ENCODE data around the gene RIIAD1. TPM values are rescaled to one million over a fixed set of nuclear protein-coding genes. Genes with fewer than 3 reads are reported as not detected.
A peak's percentile ranks its signal among the peaks of the same experiment; 100 is the strongest.

Gene RIIAD1
- total RNA-seq, 2 experiments from 2014 or later, result not detected

GRCh38 chr1:151702936-151703335 lies 18.4 kb upstream of the RIIAD1 start:
- POLR2A ChIA-PET, result no interaction called here
- H3K36me3 Mint-ChIP-seq (ENCODE audit: low read depth), result peaks cover 3% of the 10 kb centered on the region
- H3K9me3 Mint-ChIP-seq (ENCODE audit: insufficient read depth), result no peaks in the 10 kb centered on the region
- ATAC-seq, result no peak
- no peak for DNase-seq
- peaks cover 9% of the 10 kb centered on the region for H3K4me1 Mint-ChIP-seq (ENCODE audit: low read depth)
- H3K27me3 Mint-ChIP-seq (ENCODE audit: low read depth), result no peaks in the 10 kb centered on the region
- CTCF ChIA-PET, result no interaction called here
- H3K27ac Mint-ChIP-seq, result no peak overlapping the region
- no peak overlapping the region for H3K4me3 Mint-ChIP-seq

GRCh38 chr1:151703813-151704212 lies 17.5 kb upstream of the RIIAD1 start:
- Mint-ChIP-seq H3K4me1 (ENCODE audit: low read depth) (peaks cover 9% of the 10 kb centered on the region), H3K4me3 (no peak overlapping the region), H3K36me3 (ENCODE audit: low read depth) (peaks cover 3% of the 10 kb centered on the region), H3K9me3 (ENCODE audit: insufficient read depth) (no peaks in the 10 kb centered on the region), H3K27me3 (ENCODE audit: low read depth) (no peaks in the 10 kb centered on the region), H3K27ac (no peak overlapping the region)
- ATAC-seq (no peak), DNase-seq (no peak)
- ChIA-PET CTCF (no interaction called here), POLR2A (no interaction called here)

- DNase-seq, result no peak
- Mint-ChIP-seq H3K27me3 (ENCODE audit: low read depth) (no peaks in the 10 kb centered on the region), H3K4me3 (no peak overlapping the region), H3K27ac (no peak overlapping the region), H3K4me1 (ENCODE audit: low read depth) (peaks cover 9% of the 10 kb centered on the region), H3K9me3 (ENCODE audit: insufficient read depth) (no peaks in the 10 kb centered on the region), H3K36me3 (ENCODE audit: low read depth) (peaks cover 2% of the 10 kb centered on the region)
- POLR2A ChIA-PET, result no interaction called here
- ATAC-seq, result no peak
- CTCF ChIA-PET, result no interaction called here
Observed at GRCh38 chr1:151704246-151704645, 17.1 kb upstream of the RIIAD1 start.

- Mint-ChIP-seq H3K4me3 (no peak overlapping the region), H3K27me3 (ENCODE audit: low read depth) (no peaks in the 10 kb centered on the region), H3K36me3 (ENCODE audit: low read depth) (no peaks in the 10 kb centered on the region), H3K4me1 (ENCODE audit: low read depth) (peaks cover 9% of the 10 kb centered on the region), H3K27ac (no peak overlapping the region), H3K9me3 (ENCODE audit: insufficient read depth) (no peaks in the 10 kb centered on the region)
- ATAC-seq, result no peak
- POLR2A ChIA-PET, result no interaction called here
- CTCF ChIA-PET, result no interaction called here
- no peak for DNase-seq
Observed at GRCh38 chr1:151705146-151705545, 16.2 kb upstream of the RIIAD1 start.

- DNase-seq (no peak), ATAC-seq (no peak)
- CTCF ChIA-PET, result no interaction called here
- POLR2A ChIA-PET, result no interaction called here
- Mint-ChIP-seq H3K4me3 (no peak overlapping the region), H3K9me3 (ENCODE audit: insufficient read depth) (no peaks in the 10 kb centered on the region), H3K27me3 (ENCODE audit: low read depth) (no peaks in the 10 kb centered on the region), H3K36me3 (ENCODE audit: low read depth) (no peaks in the 10 kb centered on the region), H3K4me1 (ENCODE audit: low read depth) (peaks cover 9% of the 10 kb centered on the region), H3K27ac (no peak overlapping the region)
Observed at GRCh38 chr1:151705753-151706463, 15.4 kb upstream of the RIIAD1 start.

- ATAC-seq (no peak), DNase-seq (no peak)
- Mint-ChIP-seq H3K9me3 (ENCODE audit: insufficient read depth) (no peaks in the 10 kb centered on the region), H3K4me1 (ENCODE audit: low read depth) (peaks cover 9% of the 10 kb centered on the region), H3K36me3 (ENCODE audit: low read depth) (no peaks in the 10 kb centered on the region), H3K4me3 (no peak overlapping the region), H3K27me3 (ENCODE audit: low read depth) (no peaks in the 10 kb centered on the region), H3K27ac (no peak overlapping the region)
- ChIA-PET CTCF (no interaction called here), POLR2A (no interaction called here)
Observed at GRCh38 chr1:151706464-151707415, 14.6 kb upstream of the RIIAD1 start.

GRCh38 chr1:151707541-151708065 lies 13.7 kb upstream of the RIIAD1 start:
- ATAC-seq (no peak), DNase-seq (no peak)
- Mint-ChIP-seq H3K4me3 (no peak overlapping the region), H3K27me3 (ENCODE audit: low read depth) (no peaks in the 10 kb centered on the region), H3K36me3 (ENCODE audit: low read depth) (no peaks in the 10 kb centered on the region), H3K27ac (no peak overlapping the region), H3K4me1 (ENCODE audit: low read depth) (peaks cover 9% of the 10 kb centered on the region), H3K9me3 (ENCODE audit: insufficient read depth) (no peaks in the 10 kb centered on the region)
- ChIA-PET CTCF (no interaction called here), POLR2A (no interaction called here)

GRCh38 chr1:151708891-151709290 lies 12.4 kb upstream of the RIIAD1 start:
- POLR2A ChIA-PET, result no interaction called here
- peaks cover 6% of the 10 kb centered on the region for H3K27me3 Mint-ChIP-seq (ENCODE audit: low read depth)
- H3K9me3 Mint-ChIP-seq (ENCODE audit: insufficient read depth), result no peaks in the 10 kb centered on the region
- peaks cover 5% of the 10 kb centered on the region for H3K4me1 Mint-ChIP-seq (ENCODE audit: low read depth)
- CTCF ChIA-PET, result no interaction called here
- DNase-seq (no peak), ATAC-seq (no peak)
- no peaks in the 10 kb centered on the region for H3K36me3 Mint-ChIP-seq (ENCODE audit: low read depth)
- H3K27ac Mint-ChIP-seq, result no peak overlapping the region
- H3K4me3 Mint-ChIP-seq, result no peak overlapping the region

- peaks cover 5% of the 10 kb centered on the region for H3K4me1 Mint-ChIP-seq (ENCODE audit: low read depth)
- ChIA-PET CTCF (no interaction called here), POLR2A (no interaction called here)
- peaks cover 13% of the 10 kb centered on the region for H3K27me3 Mint-ChIP-seq (ENCODE audit: low read depth)
- no peaks in the 10 kb centered on the region for H3K9me3 Mint-ChIP-seq (ENCODE audit: insufficient read depth)
- no peak overlapping the region for H3K27ac Mint-ChIP-seq
- no peak for DNase-seq
- ATAC-seq, result peak; percentile 28
- no peaks in the 10 kb centered on the region for H3K36me3 Mint-ChIP-seq (ENCODE audit: low read depth)
- H3K4me3 Mint-ChIP-seq, result no peak overlapping the region
Observed at GRCh38 chr1:151710187-151710840, 11.0 kb upstream of the RIIAD1 start.

GRCh38 chr1:151711044-151711800 lies 10.1 kb upstream of the RIIAD1 start:
- no peaks in the 10 kb centered on the region for H3K9me3 Mint-ChIP-seq (ENCODE audit: insufficient read depth)
- no peak overlapping the region for H3K4me3 Mint-ChIP-seq
- ChIA-PET CTCF (no interaction called here), POLR2A (no interaction called here)
- DNase-seq, result no peak
- peaks cover 6% of the 10 kb centered on the region for H3K4me1 Mint-ChIP-seq (ENCODE audit: low read depth)
- H3K27me3 Mint-ChIP-seq (ENCODE audit: low read depth), result peaks cover 22% of the 10 kb centered on the region
- no peak overlapping the region for H3K27ac Mint-ChIP-seq
- no peaks in the 10 kb centered on the region for H3K36me3 Mint-ChIP-seq (ENCODE audit: low read depth)
- no peak for ATAC-seq

- ChIA-PET CTCF (no interaction called here), POLR2A (no interaction called here)
- no peaks in the 10 kb centered on the region for H3K9me3 Mint-ChIP-seq (ENCODE audit: insufficient read depth)
- peaks cover 26% of the 10 kb centered on the region for H3K27me3 Mint-ChIP-seq (ENCODE audit: low read depth)
- peaks cover 5% of the 10 kb centered on the region for H3K4me1 Mint-ChIP-seq (ENCODE audit: low read depth)
- no peak overlapping the region for H3K4me3 Mint-ChIP-seq
- DNase-seq (no peak), ATAC-seq (no peak)
- no peak overlapping the region for H3K27ac Mint-ChIP-seq
- no peaks in the 10 kb centered on the region for H3K36me3 Mint-ChIP-seq (ENCODE audit: low read depth)
Observed at GRCh38 chr1:151711951-151712350, 9.4 kb upstream of the RIIAD1 start.
